Measurements from ENCODE around the gene ZSCAN20. TPM values are rescaled to one million over a fixed set of nuclear protein-coding genes. Genes with fewer than 3 reads are reported as not detected.

The ZSCAN20 gene
- total RNA-seq, 1 experiment from 2014 or later = 9.0 TPM

- no peaks in the 10 kb centered on the region for H3K4me1 ChIP-seq (ENCODE audit: control insufficient read depth in 1 of 2, insufficient read depth in 2 of 2, low read length in 2 of 2)
- H3K27me3 ChIP-seq (ENCODE audit: insufficient read depth, low read length) = peaks cover 10% of the 10 kb centered on the region
- no peaks in the 10 kb centered on the region for H3K9me3 ChIP-seq (ENCODE audit: control insufficient read depth in 1 of 2, insufficient read depth in 1 of 2, low read depth in 1 of 2, low read length in 2 of 2)
- intact Hi-C loops (cut with micrococcal nuclease) = no loop called here
- ChIA-PET CTCF (no interaction called here), RAD21 (ENCODE audit: low non-redundant PET in 1 of 2, low total read pairs in 2 of 2, uncharacterized antibody in 2 of 2, unreplicated experiment in 2 of 2) (no interaction called here), POLR2A (no interaction called here)
- TF ChIP-seq, protein P1, sequence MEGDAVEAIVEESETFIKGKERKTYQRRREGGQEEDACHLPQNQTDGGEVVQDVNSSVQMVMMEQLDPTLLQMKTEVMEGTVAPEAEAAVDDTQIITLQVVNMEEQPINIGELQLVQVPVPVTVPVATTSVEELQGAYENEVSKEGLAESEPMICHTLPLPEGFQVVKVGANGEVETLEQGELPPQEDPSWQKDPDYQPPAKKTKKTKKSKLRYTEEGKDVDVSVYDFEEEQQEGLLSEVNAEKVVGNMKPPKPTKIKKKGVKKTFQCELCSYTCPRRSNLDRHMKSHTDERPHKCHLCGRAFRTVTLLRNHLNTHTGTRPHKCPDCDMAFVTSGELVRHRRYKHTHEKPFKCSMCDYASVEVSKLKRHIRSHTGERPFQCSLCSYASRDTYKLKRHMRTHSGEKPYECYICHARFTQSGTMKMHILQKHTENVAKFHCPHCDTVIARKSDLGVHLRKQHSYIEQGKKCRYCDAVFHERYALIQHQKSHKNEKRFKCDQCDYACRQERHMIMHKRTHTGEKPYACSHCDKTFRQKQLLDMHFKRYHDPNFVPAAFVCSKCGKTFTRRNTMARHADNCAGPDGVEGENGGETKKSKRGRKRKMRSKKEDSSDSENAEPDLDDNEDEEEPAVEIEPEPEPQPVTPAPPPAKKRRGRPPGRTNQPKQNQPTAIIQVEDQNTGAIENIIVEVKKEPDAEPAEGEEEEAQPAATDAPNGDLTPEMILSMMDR (IDR thresholded peaks at IDR 0.05 in 2 of 3, conservative IDR thresholded peaks at IDR 0.05 in 1 of 3; ENCODE audit: borderline replicate concordance in 1 of 3, insufficient read depth in 1 of 3, low read depth in 2 of 3, low read length in 2 of 3) = no peak
- no peak for TF ChIP-seq EZH2phosphoT487 (IDR thresholded peaks at IDR 0.05; ENCODE audit: borderline replicate concordance)
- no peak for TF ChIP-seq EZH2 (IDR thresholded peaks at IDR 0.05)
- TF ChIP-seq EGR1 (IDR thresholded peaks at IDR 0.05; ENCODE audit: low read depth) = no peak
- TF ChIP-seq JUND (IDR thresholded peaks at IDR 0.05) = no peak
- no peak for TF ChIP-seq POLR2AphosphoS5 (IDR thresholded peaks at IDR 0.05; ENCODE audit: low read depth, low read length)
- no peak for TF ChIP-seq ZNF274 (IDR thresholded peaks at IDR 0.05; ENCODE audit: low read depth, low read length)
- no peak for TF ChIP-seq MAX (IDR thresholded peaks at IDR 0.05)
- no peaks in the 10 kb centered on the region for H3K9me2 ChIP-seq (ENCODE audit: insufficient read depth)
- no peaks in the 10 kb centered on the region for H4K20me1 ChIP-seq (ENCODE audit: insufficient read depth)
- DNase-seq (ENCODE audit: low read depth, low spot score) (no peak), ATAC-seq (no peak)
- H3K4me3 ChIP-seq (replicated peaks in 1 of 2; ENCODE audit: low read depth in 1 of 2, low read length in 2 of 2) = no peak overlapping the region
- H2AFZ ChIP-seq (ENCODE audit: low read depth, low read length, poor library complexity, severe bottlenecking) = no peak overlapping the region
- H3K9ac ChIP-seq (ENCODE audit: low read length) = no peak overlapping the region
- H3K4me2 ChIP-seq (ENCODE audit: low read length) = no peak overlapping the region
- H3K27ac ChIP-seq (ENCODE audit: low read depth, low read length) = no peak overlapping the region
- no TSS peak for BruUV-seq (replicated peaks)
- no peaks in the 10 kb centered on the region for H3K36me3 ChIP-seq (ENCODE audit: control insufficient read depth in 1 of 2, insufficient read depth in 2 of 2, low read length in 2 of 2)
- no peaks in the 10 kb centered on the region for H3K79me2 ChIP-seq (ENCODE audit: insufficient read depth, low read length)
Observed at GRCh38 chr1:33532936-33533335, 60.5 kb downstream of the ZSCAN20 start.

DNA sequence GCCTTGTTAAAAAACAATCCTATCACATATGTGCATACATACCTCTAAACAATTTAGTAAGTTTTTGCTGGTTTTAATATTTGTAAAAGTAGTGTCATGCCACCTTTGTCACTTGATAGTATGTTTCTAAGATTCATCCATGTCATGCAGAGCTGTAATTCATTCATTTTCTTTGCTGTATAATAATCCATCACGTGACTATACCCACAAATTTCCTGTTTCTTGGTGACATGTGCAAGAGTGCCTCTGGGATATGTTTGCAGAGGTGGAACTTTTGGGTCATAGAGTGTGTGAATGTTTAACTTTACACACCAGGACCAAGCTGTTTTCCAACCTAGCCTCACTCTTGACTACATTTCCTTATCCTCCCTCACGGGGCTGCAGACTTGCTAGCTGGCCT is 62.9 kb downstream of the ZSCAN20 start:
- Histone ChIP-seq H4K20me1 (ENCODE audit: insufficient read depth) (no peaks in the 10 kb centered on the region), H3K9ac (ENCODE audit: low read length) (no peak overlapping the region), H3K9me3 (ENCODE audit: control insufficient read depth in 1 of 2, insufficient read depth in 1 of 2, low read depth in 1 of 2, low read length in 2 of 2) (no peaks in the 10 kb centered on the region), H3K9me2 (ENCODE audit: insufficient read depth) (no peaks in the 10 kb centered on the region), H3K27me3 (ENCODE audit: insufficient read depth, low read length) (peaks cover 10% of the 10 kb centered on the region), H3K4me3 (replicated peaks in 1 of 2; ENCODE audit: low read depth in 1 of 2, low read length in 2 of 2) (no peak overlapping the region), H3K36me3 (ENCODE audit: control insufficient read depth in 1 of 2, insufficient read depth in 2 of 2, low read length in 2 of 2) (no peaks in the 10 kb centered on the region), H3K4me2 (ENCODE audit: low read length) (no peak overlapping the region), H2AFZ (ENCODE audit: low read depth, low read length, poor library complexity, severe bottlenecking) (no peak overlapping the region), H3K79me2 (ENCODE audit: insufficient read depth, low read length) (no peaks in the 10 kb centered on the region), H3K4me1 (ENCODE audit: control insufficient read depth in 1 of 2, insufficient read depth in 2 of 2, low read length in 2 of 2) (no peaks in the 10 kb centered on the region), H3K27ac (ENCODE audit: low read depth, low read length) (no peak overlapping the region)
- no TSS peak for BruUV-seq (replicated peaks)
- TF ChIP-seq ZFX (IDR thresholded peaks at IDR 0.05) (no peak), SRF (IDR thresholded peaks at IDR 0.05; ENCODE audit: low read depth) (no peak), JUND (IDR thresholded peaks at IDR 0.05) (no peak), MAX (IDR thresholded peaks at IDR 0.05) (no peak), SIN3A (IDR thresholded peaks at IDR 0.05; ENCODE audit: low read depth) (no peak), RAD21 (IDR thresholded peaks at IDR 0.05; ENCODE audit: low read depth) (no peak)
- TF ChIP-seq, protein P2, sequence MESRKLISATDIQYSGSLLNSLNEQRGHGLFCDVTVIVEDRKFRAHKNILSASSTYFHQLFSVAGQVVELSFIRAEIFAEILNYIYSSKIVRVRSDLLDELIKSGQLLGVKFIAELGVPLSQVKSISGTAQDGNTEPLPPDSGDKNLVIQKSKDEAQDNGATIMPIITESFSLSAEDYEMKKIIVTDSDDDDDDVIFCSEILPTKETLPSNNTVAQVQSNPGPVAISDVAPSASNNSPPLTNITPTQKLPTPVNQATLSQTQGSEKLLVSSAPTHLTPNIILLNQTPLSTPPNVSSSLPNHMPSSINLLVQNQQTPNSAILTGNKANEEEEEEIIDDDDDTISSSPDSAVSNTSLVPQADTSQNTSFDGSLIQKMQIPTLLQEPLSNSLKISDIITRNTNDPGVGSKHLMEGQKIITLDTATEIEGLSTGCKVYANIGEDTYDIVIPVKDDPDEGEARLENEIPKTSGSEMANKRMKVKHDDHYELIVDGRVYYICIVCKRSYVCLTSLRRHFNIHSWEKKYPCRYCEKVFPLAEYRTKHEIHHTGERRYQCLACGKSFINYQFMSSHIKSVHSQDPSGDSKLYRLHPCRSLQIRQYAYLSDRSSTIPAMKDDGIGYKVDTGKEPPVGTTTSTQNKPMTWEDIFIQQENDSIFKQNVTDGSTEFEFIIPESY (IDR thresholded peaks at IDR 0.05; ENCODE audit: extremely low read depth, insufficient replicate concordance, low read length) = no peak
- intact Hi-C loops (cut with micrococcal nuclease) = no loop called here
- ChIA-PET RAD21 (ENCODE audit: low non-redundant PET in 1 of 2, low total read pairs in 2 of 2, uncharacterized antibody in 2 of 2, unreplicated experiment in 2 of 2) (no interaction called here), POLR2A (no interaction called here), CTCF (no interaction called here)
- ATAC-seq = no peak
- no peak for DNase-seq (ENCODE audit: low read depth, low spot score)

Measured in HCT116 (cell line).